PFSK-1 (cell line): ENCODE measurements around the gene MACROH2A1.

Source experiments
- FOXP2 ChIP-seq: optimal IDR thresholded peaks from 2 replicates; pipeline ENCODE3; 2011; ENCODE audit warnings: borderline replicate concordance, control low read depth, inconsistent platforms; ENCODE audit not compliant: insufficient read depth; ENCODE audit errors: extremely low read length, extremely low read depth
- POLR2AphosphoS5 ChIP-seq: IDR thresholded peaks from 2 replicates; pipeline ENCODE4 v1.6.1; 2012; ENCODE audit warnings: low read depth, mild to moderate bottlenecking, control low read depth, low read length, moderate library complexity
- REST ChIP-seq, 2 experiments: IDR thresholded peaks; 2 replicates each; pipeline versions ENCODE4 v1.6.1 to v1.8.0; 2011 to 2012; ENCODE audit warnings: low read depth in 2 of 2, low read length in 2 of 2, control low read depth in 1 of 2, inconsistent platforms in 1 of 2, mild to moderate bottlenecking in 1 of 2, moderate library complexity in 1 of 2; ENCODE audit not compliant: insufficient read depth in 1 of 2
- SIN3A ChIP-seq: IDR thresholded peaks from 2 replicates; pipeline ENCODE4 v1.6.1; 2012; ENCODE audit warnings: mild to moderate bottlenecking, low read length, moderate library complexity, borderline replicate concordance; ENCODE audit not compliant: insufficient read depth
- TAF1 ChIP-seq: IDR thresholded peaks from 2 replicates; pipeline ENCODE4 v1.6.1; 2012; ENCODE audit warnings: low read length, control low read depth, borderline replicate concordance; ENCODE audit not compliant: insufficient read depth

MACROH2A1 gene

GRCh38 chr5:135439231-135440205 lies 40.5 kb upstream of the MACROH2A1 start:
- TF ChIP-seq TAF1 (no peak), SIN3A (no peak), POLR2AphosphoS5 (no peak), FOXP2 (no peak), REST (IDR thresholded peaks at IDR 0.05; ENCODE audit: insufficient read depth in 1 of 2, low read depth in 2 of 2, low read length in 2 of 2) (no peak)

GRCh38 chr5:135438636-135439221 lies 39.7 kb upstream of the MACROH2A1 start:
- TF ChIP-seq TAF1 (no peak), POLR2AphosphoS5 (no peak), REST (IDR thresholded peaks at IDR 0.05; ENCODE audit: insufficient read depth in 1 of 2, low read depth in 2 of 2, low read length in 2 of 2) (no peak), FOXP2 (no peak), SIN3A (no peak)

- TF ChIP-seq FOXP2 (no peak), REST (IDR thresholded peaks at IDR 0.05; ENCODE audit: insufficient read depth in 1 of 2, low read depth in 2 of 2, low read length in 2 of 2) (no peak), TAF1 (no peak), SIN3A (no peak), POLR2AphosphoS5 (no peak)
These were observed 38.9 kb upstream of the MACROH2A1 start for GRCh38 chr5:135437796-135438560.

- no peak for TF ChIP-seq POLR2AphosphoS5
- no peak for TF ChIP-seq SIN3A
- TF ChIP-seq FOXP2 = no peak
- no peak for TF ChIP-seq REST (IDR thresholded peaks at IDR 0.05; ENCODE audit: insufficient read depth in 1 of 2, low read depth in 2 of 2, low read length in 2 of 2)
- TF ChIP-seq TAF1 = no peak
These were observed 38.4 kb upstream of the MACROH2A1 start for GRCh38 chr5:135437422-135437795.
